Naive thymus-derived CD4-positive, alpha-beta T cell (primary cell): ENCODE data around the gene ETV3. TPM values are rescaled to one million over a fixed set of nuclear protein-coding genes. Genes with fewer than 3 reads are reported as not detected.
A peak's percentile ranks its signal among the peaks of the same experiment; 100 is the strongest.
"Not testable (repeated sequence)": the region's sequence is repeated elsewhere in the genome, so short reads cannot be mapped to it uniquely, and the experiment has no call there.

Source experiments
- ATAC-seq: fragments of 150-1000 bp; cut with Tn5 transposase; 2 replicates; pipeline ENCODE4 v1.10.0; 2021; ENCODE audit warnings: mild to moderate bottlenecking, moderate library complexity
- CTCF ChIA-PET: fragments of 350-600 bp; sonication (Branson Sonifier 250); formaldehyde crosslinking; loops from one replicate; lab custom pipeline; 2021; ENCODE audit warnings: antibody characterized with exemption; lab: Charles Lee
- POLR2A ChIA-PET: fragments of 350-600 bp; sonication (Branson Sonifier 250); formaldehyde crosslinking; loops from one replicate; lab custom pipeline; 2021; ENCODE audit warnings: antibody characterized with exemption, inconsistent platforms; lab: Charles Lee
- DNase-seq, 9 donors: peaks; one replicate each; pipeline versions ENCODE4 v3.0.0 to v3.0.0-alpha.2; 2020 to 2022; ENCODE audit warnings: mixed read lengths in 1 of 9
- H3K27ac ChIP-seq: one replicate; pipeline ENCODE4 v1.7.0; 2013; ENCODE audit warnings: mild to moderate bottlenecking, low read depth, low read length, moderate library complexity
- H3K27me3 ChIP-seq, 2 donors: one replicate each; pipeline ENCODE4 v1.7.0; 2013; ENCODE audit warnings: low read length in 2 of 2, mild to moderate bottlenecking in 2 of 2, moderate library complexity in 2 of 2; ENCODE audit not compliant: control insufficient read depth in 2 of 2, insufficient read depth in 2 of 2
- H3K36me3 ChIP-seq, 3 experiments: 1 replicate in 2 of 3; 2 replicates in 1 of 3; pipeline ENCODE4 v1.7.0; 2013; ENCODE audit warnings: low read length in 3 of 3, mild to moderate bottlenecking in 3 of 3, moderate library complexity in 1 of 3; ENCODE audit not compliant: insufficient read depth in 3 of 3, control insufficient read depth in 2 of 3
- H3K4me1 ChIP-seq, 2 donors: one replicate each; pipeline ENCODE4 v1.7.0; 2013; ENCODE audit warnings: low read length in 2 of 2, mild to moderate bottlenecking in 2 of 2, moderate library complexity in 1 of 2; ENCODE audit not compliant: control insufficient read depth in 2 of 2, insufficient read depth in 2 of 2
- H3K4me3 ChIP-seq: 2 replicates; pipeline ENCODE4 v1.7.0; 2013; ENCODE audit warnings: mild to moderate bottlenecking, low read length
- H3K9me3 ChIP-seq, 3 experiments: 1 replicate in 2 of 3; 2 replicates in 1 of 3; pipeline ENCODE4 v1.7.0; 2013; ENCODE audit warnings: low read length in 3 of 3; ENCODE audit not compliant: control insufficient read depth in 2 of 3
- H3K27ac Mint-ChIP-seq, 9 donors: one replicate each; pipeline ENCODE4 v1.8.0; 2020 to 2022; ENCODE audit warnings: mixed read lengths in 9 of 9, mild to moderate bottlenecking in 8 of 9, moderate library complexity in 5 of 9, inconsistent platforms in 2 of 9
- H3K27me3 Mint-ChIP-seq, 5 donors: one replicate each; pipeline ENCODE4 v1.8.0; 2021 to 2022; ENCODE audit warnings: mixed read lengths in 5 of 5, mild to moderate bottlenecking in 1 of 5
- H3K36me3 Mint-ChIP-seq, 5 donors: one replicate each; pipeline ENCODE4 v1.8.0; 2020 to 2022; ENCODE audit warnings: mixed read lengths in 5 of 5, mild to moderate bottlenecking in 3 of 5, inconsistent platforms in 1 of 5
- H3K4me1 Mint-ChIP-seq, 7 donors: one replicate each; pipeline ENCODE4 v1.8.0; 2020 to 2022; ENCODE audit warnings: mixed read lengths in 7 of 7, mild to moderate bottlenecking in 3 of 7, inconsistent platforms in 1 of 7
- H3K4me3 Mint-ChIP-seq, 10 donors: one replicate each; pipeline ENCODE4 v1.8.0; 2020 to 2022; ENCODE audit warnings: mild to moderate bottlenecking in 10 of 10, mixed read lengths in 10 of 10, moderate library complexity in 6 of 10, inconsistent platforms in 2 of 10
- H3K9me3 Mint-ChIP-seq, 11 donors: one replicate each; pipeline ENCODE4 v1.8.0; 2020 to 2022; ENCODE audit warnings: mixed read lengths in 11 of 11, mild to moderate bottlenecking in 4 of 11, inconsistent platforms in 1 of 11, moderate library complexity in 1 of 11
- intact Hi-C, 2 donors: fragments of 100-400 bp; cut with micrococcal nuclease; formaldehyde crosslinking; loops; one replicate each; pipeline ENCODE4 v1.15.1; 2023
- polyA plus RNA-seq, 2 donors: library from polyadenylated mRNA; unstranded; fragments of 300-500 nt; fragmentation: Illumina TruSeq; gene quantifications; one replicate each; pipeline ENCODE4 v1.2.3, GENCODE V29; 2021
- total RNA-seq, 6 experiments: library from RNA in 5 of 6; stranded (reverse) in 5 of 6; gene quantifications; 1 replicate in 5 of 6; 2 replicates in 1 of 6; pipeline ENCODE4 v1.2.3 and lab custom pipeline; 2021 to 2026

ETV3 gene
- 10 to 100 TPM; 31.5 to 72.4 (median 53.3) TPM for total RNA-seq
- polyA plus RNA-seq, result 1 to 10 TPM; 4.5 to 5.7 TPM
- total RNA-seq (lab: John Stamatoyannopoulos, UW), result 237 reads per million, percentile 94 among the genes with 10 or more reads in this experiment

DNA sequence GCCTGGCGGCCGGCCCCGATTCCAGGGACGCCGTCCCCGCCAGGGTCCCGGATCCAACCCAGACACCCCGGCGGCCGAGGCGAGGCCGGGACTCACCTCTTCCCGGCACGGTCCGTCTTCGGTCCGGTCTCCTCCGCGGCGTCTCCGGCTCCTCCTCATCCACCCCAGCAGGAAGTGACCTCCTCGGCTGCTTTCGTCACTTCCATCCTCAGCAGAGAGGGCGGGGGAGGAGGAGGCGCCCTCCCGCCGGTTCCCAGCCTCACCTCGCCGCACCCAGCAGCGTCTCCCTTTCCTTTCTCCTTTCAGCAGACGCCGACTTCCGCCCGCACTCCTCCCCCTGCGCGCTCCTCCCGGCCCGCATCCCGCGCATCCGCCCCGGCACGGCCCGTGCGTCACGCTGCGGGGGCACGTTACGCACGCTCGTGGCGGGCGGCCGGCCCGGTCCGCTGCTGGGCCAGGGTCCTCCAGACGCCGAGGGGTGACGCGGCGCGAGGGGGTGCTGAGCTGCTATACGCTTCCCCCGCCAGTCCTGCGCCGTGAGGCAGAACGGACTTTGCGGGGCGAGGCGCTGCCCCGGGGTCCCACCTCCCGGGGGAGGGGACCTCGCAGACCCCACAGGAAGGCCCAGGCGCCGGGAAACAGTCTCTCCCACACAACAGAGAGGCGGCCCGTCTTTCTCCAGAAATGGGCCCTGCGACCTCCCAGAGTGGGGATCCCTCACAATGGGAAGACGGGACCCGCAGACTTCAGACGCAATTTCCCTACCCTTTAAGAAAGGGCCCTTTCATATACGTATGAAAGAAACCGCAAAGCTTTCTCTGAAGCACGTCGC lies at the start of gene ETV3:
Gene ETV3, minus strand, starts transcription at position 176 of the 832 bp plus-strand sequence. CDS start 2,043 bp downstream, outside the sequence.
- peak within 1 kb of the TSS; percentile 83 to 98 (median 95) for H3K27ac Mint-ChIP-seq
- CTCF ChIA-PET, result interaction anchor here (8.0 kb wide), 1 partner anchor 18 kb away, joined by 37 read pairs; no protein-coding TSS in a partner anchor

DNA sequence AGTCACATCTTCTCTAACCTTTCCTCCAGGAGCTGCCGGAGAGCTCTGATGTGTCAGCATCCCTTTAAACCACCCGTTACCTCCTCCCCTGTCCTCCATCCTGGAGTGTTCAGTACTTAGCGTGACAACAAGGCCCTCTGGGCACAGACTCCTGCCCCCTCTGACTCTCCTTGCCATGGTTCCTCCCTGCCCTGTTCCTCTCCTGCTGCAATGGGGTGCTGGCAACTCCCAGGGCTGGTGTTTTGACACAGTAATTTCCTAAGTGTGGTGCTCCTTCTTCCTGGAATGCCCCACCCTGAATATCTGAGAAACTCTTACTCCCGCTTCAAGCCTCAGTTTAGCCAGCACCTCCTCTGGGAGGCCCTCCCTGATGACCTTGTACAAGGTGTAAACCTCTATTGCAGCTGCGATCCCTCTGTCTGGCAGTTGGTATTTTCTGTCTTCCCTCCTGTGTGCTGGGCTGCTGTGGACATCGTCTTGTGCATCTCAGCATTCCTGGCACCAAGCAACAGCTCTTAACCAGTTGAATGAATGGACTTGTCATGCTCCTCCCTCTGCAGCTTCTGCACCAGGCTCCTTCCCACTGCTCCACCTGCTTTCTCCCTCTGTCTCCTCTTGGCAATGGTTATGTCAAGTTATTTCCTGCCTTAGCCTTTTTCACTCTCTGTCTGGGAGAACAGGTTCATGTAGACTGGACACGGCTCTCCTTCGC lies 48.2 kb upstream of the ETV3 start:
- no peak overlapping the region for H3K4me3 ChIP-seq
- ChIA-PET POLR2A (no interaction called here), CTCF (no interaction called here)
- H3K4me3 Mint-ChIP-seq, result no peak overlapping the region
- intact Hi-C loops, result no loop called here
- no peaks in the 10 kb centered on the region for H3K36me3 ChIP-seq
- no peaks in the 10 kb centered on the region for H3K9me3 ChIP-seq
- H3K36me3 Mint-ChIP-seq, result no peaks in the 10 kb centered on the region
- peak overlapping the region in 1 of 9 donors; percentile 47 for H3K27ac Mint-ChIP-seq
- no peak overlapping the region for H3K27ac ChIP-seq
- H3K4me1 ChIP-seq, result no peaks in the 10 kb centered on the region
- peaks cover 21 to 34% (median 26%) of the 10 kb centered on the region in 5 donors for H3K27me3 Mint-ChIP-seq
- H3K9me3 Mint-ChIP-seq, result no peaks in the 10 kb centered on the region
- no peak for ATAC-seq
- DNase-seq, result no peak
- no peaks in the 10 kb centered on the region for H3K27me3 ChIP-seq
- peaks cover 0 to 3% (median 0%) of the 10 kb centered on the region in 7 donors for H3K4me1 Mint-ChIP-seq

More for the DNA sequence above, at the start of gene ETV3:
- H3K4me1 ChIP-seq, result peaks cover 43 to 48% of the 10 kb centered on the region in 2 donors
- H3K4me1 Mint-ChIP-seq, result peaks cover 41 to 65% (median 57%) of the 10 kb centered on the region in 7 donors
- peaks cover 0 to 27% (median 10%) of the 10 kb centered on the region in 3 experiments for H3K36me3 ChIP-seq
- H3K4me3 Mint-ChIP-seq, result peak within 1 kb of the TSS; percentile 90 to 97 (median 95)
- no peaks in the 10 kb centered on the region for H3K27me3 Mint-ChIP-seq
- ATAC-seq, result peak; percentile 87
- intact Hi-C loops, result loop anchor here (1.0 to 10.0 kb wide), 9 partner anchors 9 to 1869 kb away; partner anchors contain the start of genes IFI16 (in 1 of the 2), MRPL24 (in 1 of the 2) and SH2D2A (in 1 of the 2)
- peaks cover 4 to 33% (median 14%) of the 10 kb centered on the region in 5 donors for H3K36me3 Mint-ChIP-seq
- H3K9me3 Mint-ChIP-seq, result no peaks in the 10 kb centered on the region
- H3K9me3 ChIP-seq, result no peaks in the 10 kb centered on the region
- peak within 1 kb of the TSS; percentile 84 for H3K4me3 ChIP-seq
- DNase-seq, result peak; percentile 65 to 90 (median 87)
- H3K27me3 ChIP-seq, result no peaks in the 10 kb centered on the region
- H3K27ac ChIP-seq, result peak within 1 kb of the TSS; percentile 96
- POLR2A ChIA-PET, result interaction anchor here (0.7 to 1.3 kb wide), 4 partner anchors 9 to 387 kb away, joined by 3 read pairs; no protein-coding TSS in a partner anchor

DNA sequence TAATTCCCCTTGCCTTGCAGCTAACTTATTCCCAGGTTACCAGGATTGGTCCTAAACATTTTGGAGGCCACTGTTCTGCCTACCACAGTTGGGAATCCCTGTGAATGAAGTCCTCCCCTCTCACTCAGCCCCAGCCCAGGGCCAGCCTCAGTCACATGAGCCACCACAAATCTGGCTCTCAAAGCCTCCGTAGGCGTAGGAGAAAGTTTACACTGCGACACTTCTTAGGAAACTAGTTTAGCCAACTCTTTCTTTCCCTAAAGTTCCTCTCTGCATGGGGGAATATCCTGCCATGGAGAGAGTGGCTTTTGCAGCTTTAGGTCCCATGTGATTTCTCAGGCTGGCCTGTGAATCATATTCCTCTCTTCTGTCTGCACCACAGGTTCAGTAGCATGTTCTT lies 45.7 kb upstream of the ETV3 start:
- Mint-ChIP-seq H3K27me3 (peaks cover 22 to 38% (median 34%) of the 10 kb centered on the region in 5 donors), H3K27ac (no peak overlapping the region), H3K4me1 (peaks cover 0 to 2% (median 0%) of the 10 kb centered on the region in 7 donors), H3K4me3 (no peak overlapping the region), H3K9me3 (no peaks in the 10 kb centered on the region), H3K36me3 (no peaks in the 10 kb centered on the region)
- no peak for DNase-seq
- Histone ChIP-seq H3K4me3 (no peak overlapping the region), H3K36me3 (no peaks in the 10 kb centered on the region), H3K27ac (no peak overlapping the region), H3K27me3 (no peaks in the 10 kb centered on the region), H3K4me1 (no peaks in the 10 kb centered on the region), H3K9me3 (no peaks in the 10 kb centered on the region)
- no peak for ATAC-seq
- intact Hi-C loops, result no loop called here
- ChIA-PET POLR2A (no interaction called here), CTCF (no interaction called here)

DNA sequence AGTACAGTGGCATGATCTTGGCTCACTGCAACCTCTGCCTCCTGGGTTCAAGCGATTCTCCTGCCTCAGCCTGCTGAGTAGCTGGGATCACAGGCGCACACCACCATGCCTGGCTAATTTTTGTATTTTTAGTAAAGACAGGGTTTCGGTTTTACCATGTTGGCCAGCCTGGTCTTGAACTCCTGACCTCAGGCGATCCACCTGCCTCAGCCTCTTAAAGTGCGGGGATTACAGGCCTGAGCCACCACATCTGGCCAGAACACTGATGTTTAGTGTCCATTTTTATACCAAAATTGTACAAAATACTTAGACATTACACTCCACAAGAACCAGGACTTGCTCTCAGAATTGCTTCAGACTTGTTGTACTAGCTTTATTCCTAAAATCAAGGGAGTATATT lies 44.2 kb upstream of the ETV3 start:
- H3K9me3 Mint-ChIP-seq, H3K4me3 ChIP-seq, H3K36me3 Mint-ChIP-seq, DNase-seq, ATAC-seq, H3K36me3 ChIP-seq, H3K4me1 Mint-ChIP-seq, CTCF ChIA-PET, POLR2A ChIA-PET, H3K4me3 Mint-ChIP-seq, H3K4me1 ChIP-seq, H3K27me3 ChIP-seq, H3K9me3 ChIP-seq, H3K27ac ChIP-seq, intact Hi-C loops, H3K27ac Mint-ChIP-seq: not testable (repeated sequence)
- H3K27me3 Mint-ChIP-seq, result peaks cover 22 to 42% (median 32%) of the 10 kb centered on the region in 5 donors

DNA sequence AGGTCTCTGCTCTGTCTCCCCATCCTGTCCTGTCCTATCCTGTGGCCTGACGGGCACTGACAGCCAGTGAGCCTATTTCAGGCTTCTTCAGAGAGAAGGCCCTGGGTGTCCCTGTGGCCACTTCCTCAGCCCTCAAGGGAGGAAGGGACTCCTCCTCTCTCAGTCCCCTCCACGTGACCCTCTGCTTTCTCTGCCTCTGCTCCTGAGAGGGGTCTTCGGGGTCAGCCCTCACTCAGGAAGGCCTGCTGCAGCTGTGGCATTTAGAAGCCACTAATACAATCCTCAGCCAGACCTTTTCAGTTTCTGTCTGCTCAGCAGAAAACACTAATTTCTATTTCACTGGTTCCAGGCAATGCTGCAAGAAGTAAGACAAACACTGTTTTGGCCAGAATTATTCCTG lies 43.6 kb upstream of the ETV3 start:
- CTCF ChIA-PET, result no interaction called here
- no peaks in the 10 kb centered on the region for H3K27me3 ChIP-seq
- H3K27ac ChIP-seq, result no peak overlapping the region
- Mint-ChIP-seq H3K27ac (no peak overlapping the region), H3K36me3 (no peaks in the 10 kb centered on the region), H3K4me1 (peaks cover 0 to 4% (median 0%) of the 10 kb centered on the region in 7 donors), H3K4me3 (no peak overlapping the region), H3K27me3 (peaks cover 25 to 46% (median 35%) of the 10 kb centered on the region in 5 donors), H3K9me3 (peaks cover 0 to 2% (median 0%) of the 10 kb centered on the region in 11 donors)
- no peak for DNase-seq
- no peaks in the 10 kb centered on the region for H3K9me3 ChIP-seq
- no peak for ATAC-seq
- no peaks in the 10 kb centered on the region for H3K4me1 ChIP-seq
- H3K4me3 ChIP-seq, result no peak overlapping the region
- POLR2A ChIA-PET, result no interaction called here
- no peaks in the 10 kb centered on the region for H3K36me3 ChIP-seq
- intact Hi-C loops, result no loop called here

DNA sequence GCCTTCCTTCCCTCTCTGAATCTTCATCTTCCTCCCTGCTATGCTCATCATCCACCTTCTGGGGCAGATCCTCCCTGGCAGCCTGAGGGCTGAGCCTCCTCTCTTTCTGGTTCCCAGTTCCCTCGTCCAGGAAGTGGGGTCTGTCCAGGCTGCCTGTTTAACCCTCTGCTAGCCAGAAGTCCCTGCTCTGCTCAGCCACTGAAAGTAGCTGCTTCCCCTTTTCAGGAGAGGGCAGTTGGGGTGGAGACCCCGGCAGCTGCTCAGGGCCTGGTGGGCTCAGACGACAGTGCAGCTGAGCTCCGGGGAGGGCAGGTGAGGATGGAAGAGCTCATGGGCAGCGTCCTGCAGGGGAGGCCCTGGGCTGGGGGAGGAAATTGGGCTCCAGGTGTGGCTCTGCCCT lies 43.1 kb upstream of the ETV3 start:
- H3K4me1 ChIP-seq, result no peaks in the 10 kb centered on the region
- no peak overlapping the region for H3K27ac ChIP-seq

More for the DNA sequence above, 43.1 kb upstream of the ETV3 start:
- no peaks in the 10 kb centered on the region for H3K36me3 ChIP-seq
- Mint-ChIP-seq H3K27me3 (peaks cover 19 to 46% (median 32%) of the 10 kb centered on the region in 5 donors), H3K27ac (no peak overlapping the region), H3K9me3 (peaks cover 0 to 2% (median 0%) of the 10 kb centered on the region in 11 donors), H3K36me3 (no peaks in the 10 kb centered on the region), H3K4me1 (peaks cover 0 to 5% (median 0%) of the 10 kb centered on the region in 7 donors), H3K4me3 (no peak overlapping the region)
- DNase-seq, result no peak
- no peaks in the 10 kb centered on the region for H3K27me3 ChIP-seq
- no peak overlapping the region for H3K4me3 ChIP-seq
- no peaks in the 10 kb centered on the region for H3K9me3 ChIP-seq
- ChIA-PET POLR2A (no interaction called here), CTCF (interaction anchor here (0.8 kb wide), 1 partner anchor 11 kb away, joined by 4 read pairs; no protein-coding TSS in a partner anchor)
- intact Hi-C loops, result no loop called here
- ATAC-seq, result no peak
